DMS79 (cell line): Measurements from ENCODE around the gene NF1.

Experiments used
- DNase-seq: peaks from one replicate; lab custom pipeline; 2025; lab: John Stamatoyannopoulos, UW

The NF1 gene

GRCh38 chr17:31388770-31389656 lies 294.2 kb downstream of the NF1 start:
- no peak for DNase-seq

- DNase-seq, result no peak
Observed at GRCh38 chr17:31389657-31390381, 295.0 kb downstream of the NF1 start.

GRCh38 chr17:31390426-31390747 lies 295.6 kb downstream of the NF1 start:
- no peak for DNase-seq

- no peak for DNase-seq
Observed at GRCh38 chr17:31390748-31391495, 296.1 kb downstream of the NF1 start.

- peak; percentile 36 for DNase-seq
Observed at GRCh38 chr17:31391496-31391949, 296.7 kb downstream of the NF1 start, which contains the start of gene RAB11FIP4. Gene RAB11FIP4 (plus strand): TSS chr17:31391675. CDS start chr17:31391853, 178 bp downstream.

GRCh38 chr17:31392002-31392855 lies 297.5 kb downstream of the NF1 start:
- peak; percentile 22 for DNase-seq

- no peak for DNase-seq
Observed at GRCh38 chr17:31392856-31393748, 298.3 kb downstream of the NF1 start.

- no peak for DNase-seq
Observed at GRCh38 chr17:31393749-31394146, 299.0 kb downstream of the NF1 start.

- no peak for DNase-seq
Observed at GRCh38 chr17:31394544-31394943, 299.8 kb downstream of the NF1 start.

GRCh38 chr17:31397256-31397939 lies 302.6 kb downstream of the NF1 start:
- DNase-seq, result no peak

- DNase-seq, result no peak
Observed at GRCh38 chr17:31398381-31399311, 303.9 kb downstream of the NF1 start.

GRCh38 chr17:31400481-31400950 lies 305.7 kb downstream of the NF1 start:
- no peak for DNase-seq

GRCh38 chr17:31401456-31402254 lies 306.9 kb downstream of the NF1 start:
- no peak for DNase-seq

- no peak for DNase-seq
Observed at GRCh38 chr17:31404028-31404949, 309.5 kb downstream of the NF1 start.

GRCh38 chr17:31405890-31406371 lies 311.2 kb downstream of the NF1 start:
- no peak for DNase-seq

GRCh38 chr17:31408586-31408985 lies 313.8 kb downstream of the NF1 start:
- no peak for DNase-seq
